SK-N-SH treated with all-trans-retinoic acid at 6 μM for 48 hours (cell line): ENCODE data around the gene EHBP1.

Source experiments
- ATAC-seq: fragments of 200-7000 bp; cut with Tn5 transposase; 3 replicates; pipeline ENCODE4 v1.9.1; 2020; ENCODE audit warnings: mild to moderate bottlenecking, moderate library complexity
- ARNTL ChIP-seq: fragments of 450-650 bp; formaldehyde crosslinking; IDR thresholded peaks from 2 replicates; pipeline ENCODE4 v1.5.0; 2020; ENCODE audit warnings: low read depth, mild to moderate bottlenecking, moderate library complexity, borderline replicate concordance
- BACH2 ChIP-seq: fragments of 250-450 bp; sonication (Bioruptor Pico); IDR thresholded peaks from 2 replicates; pipeline ENCODE4 v1.9.0; 2021; ENCODE audit warnings: mild to moderate bottlenecking, borderline replicate concordance
- CSRNP3 ChIP-seq: fragments of 250-450 bp; sonication (Bioruptor Pico); IDR thresholded peaks from 2 replicates; pipeline ENCODE4 v1.5.1; 2021; ENCODE audit warnings: mild to moderate bottlenecking, moderate library complexity
- ESRRG ChIP-seq: fragments of 250-450 bp; sonication (Bioruptor Pico); IDR thresholded peaks from 2 replicates; pipeline ENCODE4 v1.6.1; 2021; ENCODE audit warnings: mild to moderate bottlenecking
- GLIS3 ChIP-seq: fragments of 250-450 bp; sonication (Bioruptor Pico); IDR thresholded peaks from 2 replicates; pipeline ENCODE4 v1.5.0; 2020; ENCODE audit warnings: mild to moderate bottlenecking, moderate library complexity
- ISL1 ChIP-seq: fragments of 250-450 bp; sonication (Bioruptor Pico); IDR thresholded peaks from 2 replicates; pipeline ENCODE4 v2.1.2; 2022; ENCODE audit warnings: mild to moderate bottlenecking, moderate library complexity
- OSR1 ChIP-seq: fragments of 250-450 bp; sonication (Bioruptor Pico); IDR thresholded peaks from 2 replicates; pipeline ENCODE4 v1.8.0; 2022; ENCODE audit warnings: moderate library complexity, mild to moderate bottlenecking, inconsistent platforms
- PATZ1 ChIP-seq: fragments of 250-450 bp; sonication (Bioruptor Pico); IDR thresholded peaks from 2 replicates; pipeline ENCODE4 v1.8.0; 2020; ENCODE audit warnings: mild to moderate bottlenecking, moderate library complexity, borderline replicate concordance
- POU6F1 ChIP-seq: fragments of 250-450 bp; sonication (Bioruptor Pico); IDR thresholded peaks from 2 replicates; pipeline ENCODE4 v1.8.0; 2021; ENCODE audit warnings: low read depth, mild to moderate bottlenecking, moderate library complexity, borderline replicate concordance
- PPARA ChIP-seq: fragments of 250-450 bp; sonication (Bioruptor Pico); IDR thresholded peaks from 2 replicates; pipeline ENCODE4 v1.5.0; 2020; ENCODE audit warnings: mild to moderate bottlenecking, borderline replicate concordance
- RARB ChIP-seq: fragments of 250-450 bp; sonication (Bioruptor Pico); IDR thresholded peaks from 2 replicates; pipeline ENCODE4 v1.8.0; 2021; ENCODE audit warnings: mild to moderate bottlenecking, moderate library complexity
- TCF4 ChIP-seq: fragments of 250-450 bp; sonication (Bioruptor Pico); IDR thresholded peaks from 2 replicates; pipeline ENCODE4 v1.8.0; 2021; ENCODE audit warnings: mild to moderate bottlenecking, moderate library complexity, borderline replicate concordance
- TOX ChIP-seq: fragments of 250-450 bp; sonication (Bioruptor Pico); IDR thresholded peaks from 2 replicates; pipeline ENCODE4 v1.8.0; 2021; ENCODE audit warnings: mild to moderate bottlenecking, moderate library complexity, borderline replicate concordance
- TSHZ2 ChIP-seq: fragments of 250-450 bp; sonication (Bioruptor Pico); IDR thresholded peaks from 2 replicates; pipeline ENCODE4 v1.5.0; 2020; ENCODE audit warnings: mild to moderate bottlenecking, moderate library complexity
- ZC3H10 ChIP-seq: fragments of 250-450 bp; sonication (Bioruptor Pico); IDR thresholded peaks from 2 replicates; pipeline ENCODE4 v1.5.1; 2021; ENCODE audit warnings: mild to moderate bottlenecking, moderate library complexity
- ZFP3 ChIP-seq: fragments of 250-450 bp; sonication (Bioruptor Pico); IDR thresholded peaks from 2 replicates; pipeline ENCODE4 v1.5.0; 2020; ENCODE audit warnings: mild to moderate bottlenecking, moderate library complexity
- ZFP30 ChIP-seq: fragments of 450-650 bp; formaldehyde crosslinking; IDR thresholded peaks from 2 replicates; pipeline ENCODE4 v1.5.0; 2022; ENCODE audit warnings: mild to moderate bottlenecking, moderate library complexity
- ZNF565 ChIP-seq: fragments of 450-650 bp; formaldehyde crosslinking; conservative IDR thresholded peaks from 2 replicates; pipeline ENCODE4 v1.5.0; 2020; ENCODE audit warnings: low read depth, mild to moderate bottlenecking, moderate library complexity
- ZNF70 ChIP-seq: fragments of 450-650 bp; formaldehyde crosslinking; IDR thresholded peaks from 2 replicates; pipeline ENCODE4 v1.5.0; 2020; ENCODE audit warnings: mild to moderate bottlenecking, moderate library complexity
- ZNF8 ChIP-seq: fragments of 450-650 bp; formaldehyde crosslinking; IDR thresholded peaks from 2 replicates; pipeline ENCODE4 v1.5.0; 2020; ENCODE audit warnings: mild to moderate bottlenecking, moderate library complexity

The EHBP1 gene

GRCh38 chr2:63064661-63065060, 359.1 kb downstream of the EHBP1 start:
- TF ChIP-seq TOX (CRISPR knock-in tag) (no peak), OSR1 (no peak), ZFP30 (no peak)
- no peak for ATAC-seq

- no peak for TF ChIP-seq ZC3H10 (CRISPR knock-in tag)
- no peak for TF ChIP-seq ZFP3 (CRISPR knock-in tag)
- ATAC-seq = no peak
Measured at GRCh38 chr2:63066265-63066664, 360.8 kb downstream of the EHBP1 start.

GRCh38 chr2:63066838-63067237, 361.3 kb downstream of the EHBP1 start:
- no peak for ATAC-seq
- no peak for TF ChIP-seq ZNF8 (CRISPR knock-in tag)
- no peak for TF ChIP-seq CSRNP3 (CRISPR knock-in tag)
- no peak for TF ChIP-seq ESRRG (CRISPR knock-in tag)
- no peak for TF ChIP-seq OSR1
- TF ChIP-seq ZC3H10 (CRISPR knock-in tag) = no peak
- no peak for TF ChIP-seq POU6F1 (CRISPR knock-in tag)
- TF ChIP-seq GLIS3 (CRISPR knock-in tag) = no peak
- no peak for TF ChIP-seq TCF4 (CRISPR knock-in tag)
- no peak for TF ChIP-seq ISL1 (CRISPR knock-in tag)
- no peak for TF ChIP-seq RARB (CRISPR knock-in tag)
- TF ChIP-seq ZFP3 (CRISPR knock-in tag) = no peak
- no peak for TF ChIP-seq ZFP30
- no peak for TF ChIP-seq TSHZ2
- no peak for TF ChIP-seq PPARA (CRISPR knock-in tag)
- TF ChIP-seq ZNF70 = no peak
- TF ChIP-seq ZNF565 = no peak
- TF ChIP-seq TOX (CRISPR knock-in tag) = no peak
- TF ChIP-seq PATZ1 (CRISPR knock-in tag) = no peak

- ATAC-seq = no peak
- TF ChIP-seq PPARA (CRISPR knock-in tag) (no peak), TSHZ2 (no peak), ISL1 (CRISPR knock-in tag) (no peak), ZFP3 (CRISPR knock-in tag) (no peak), BACH2 (no peak), ARNTL (no peak), CSRNP3 (CRISPR knock-in tag) (no peak), OSR1 (no peak), TOX (CRISPR knock-in tag) (no peak), ZNF8 (CRISPR knock-in tag) (no peak), POU6F1 (CRISPR knock-in tag) (no peak), GLIS3 (CRISPR knock-in tag) (no peak), TCF4 (CRISPR knock-in tag) (no peak)
Measured at GRCh38 chr2:63071664-63072063, 366.2 kb downstream of the EHBP1 start.
